Measurements from ENCODE around the gene PDE4D.

Gene PDE4D

GRCh38 chr5:59361454-59361853 is 532.1 kb downstream of the PDE4D start:
- TF ChIP-seq CTCF (conservative IDR thresholded peaks at IDR 0.05; ENCODE audit: low read depth, low read length): no peak
- no peak overlapping the region for H3K4me3 ChIP-seq (ENCODE audit: low read depth, low read length)
- no peak for DNase-seq (ENCODE audit: low read depth)

GRCh38 chr5:59360130-59360555 is 533.4 kb downstream of the PDE4D start:
- H3K4me3 ChIP-seq (ENCODE audit: low read depth, low read length): no peak overlapping the region
- DNase-seq (ENCODE audit: low read depth): peak; percentile 81
- TF ChIP-seq CTCF (conservative IDR thresholded peaks at IDR 0.05; ENCODE audit: low read depth, low read length): no peak

DNA sequence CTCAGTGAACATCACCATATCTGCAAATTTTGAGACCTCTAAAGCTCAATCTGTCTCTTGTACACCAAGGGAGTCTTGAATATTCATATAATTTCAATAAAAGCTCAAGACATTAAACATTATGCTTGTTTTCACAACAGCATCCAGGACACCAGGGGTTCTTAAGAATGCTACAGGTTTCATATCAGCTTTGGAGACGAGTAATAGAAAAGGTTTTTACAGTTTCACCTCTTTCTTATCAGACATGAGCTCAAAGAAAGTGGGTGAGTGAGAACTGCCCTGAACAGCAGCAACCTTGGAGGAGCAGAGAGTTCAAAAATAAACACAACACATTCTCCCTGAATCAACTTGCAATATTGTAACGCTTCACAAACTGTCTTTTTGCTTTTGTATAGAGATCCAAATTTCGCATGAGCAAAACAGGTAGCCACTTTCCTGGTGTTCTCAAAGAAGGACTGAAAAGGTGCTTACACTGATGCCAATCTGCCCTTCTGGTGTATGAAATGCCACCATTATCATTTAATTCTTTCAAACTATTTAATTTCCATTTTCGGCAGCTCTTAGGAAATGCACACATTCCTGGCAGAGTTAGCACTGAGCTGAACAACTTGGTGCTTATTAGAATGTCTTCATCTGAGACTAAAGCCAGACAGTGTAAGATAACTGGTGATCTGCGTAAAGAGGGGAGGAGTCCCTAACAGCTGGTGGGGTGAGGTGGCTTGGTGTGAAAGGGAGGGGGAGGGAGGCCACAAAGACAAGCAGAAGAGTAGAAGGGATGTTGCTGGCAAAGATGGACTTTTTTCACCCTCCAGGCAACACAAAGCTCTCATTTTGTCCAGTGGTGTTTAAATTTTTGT is 535.3 kb downstream of the PDE4D start:
- peak; percentile 97 for DNase-seq (ENCODE audit: low read depth)

DNA sequence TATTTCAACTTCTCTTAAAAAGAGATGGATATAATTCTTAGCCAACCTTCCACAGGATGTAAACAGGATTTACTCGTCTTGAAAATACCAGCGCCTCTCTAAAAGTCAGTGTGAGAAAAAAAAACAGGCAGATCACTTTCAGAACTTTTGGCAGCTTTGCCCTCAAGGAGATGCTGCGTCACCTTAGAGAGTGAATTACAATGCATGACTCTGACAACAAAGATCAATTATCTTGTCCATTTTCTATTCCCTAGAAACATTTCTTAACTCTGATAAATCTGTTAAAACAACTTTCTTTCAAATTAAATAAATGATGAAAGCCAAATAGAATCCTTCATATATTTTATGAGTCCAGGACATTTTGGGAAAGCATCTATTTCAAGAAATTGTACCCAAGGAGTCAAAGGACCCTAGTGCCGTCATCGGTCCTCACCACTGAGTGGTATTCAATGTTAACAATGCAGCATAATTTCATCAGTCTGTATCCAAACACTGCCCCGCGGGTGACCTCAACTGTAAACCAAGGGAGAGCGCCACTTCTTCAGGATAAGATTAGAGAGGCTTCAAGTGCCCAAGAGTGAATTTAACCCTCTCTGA is 536.0 kb downstream of the PDE4D start:
- peak; percentile 11 for TF ChIP-seq CTCF (conservative IDR thresholded peaks at IDR 0.05; ENCODE audit: low read depth, low read length)
- peak; percentile 91 for DNase-seq (ENCODE audit: low read depth)
- no peak overlapping the region for H3K4me3 ChIP-seq (ENCODE audit: low read depth, low read length)

More for the DNA sequence above, 535.3 kb downstream of the PDE4D start:
- H3K4me3 ChIP-seq (ENCODE audit: low read depth, low read length): peak overlapping the region; percentile 0
- no peak for TF ChIP-seq CTCF (conservative IDR thresholded peaks at IDR 0.05; ENCODE audit: low read depth, low read length)

DNA sequence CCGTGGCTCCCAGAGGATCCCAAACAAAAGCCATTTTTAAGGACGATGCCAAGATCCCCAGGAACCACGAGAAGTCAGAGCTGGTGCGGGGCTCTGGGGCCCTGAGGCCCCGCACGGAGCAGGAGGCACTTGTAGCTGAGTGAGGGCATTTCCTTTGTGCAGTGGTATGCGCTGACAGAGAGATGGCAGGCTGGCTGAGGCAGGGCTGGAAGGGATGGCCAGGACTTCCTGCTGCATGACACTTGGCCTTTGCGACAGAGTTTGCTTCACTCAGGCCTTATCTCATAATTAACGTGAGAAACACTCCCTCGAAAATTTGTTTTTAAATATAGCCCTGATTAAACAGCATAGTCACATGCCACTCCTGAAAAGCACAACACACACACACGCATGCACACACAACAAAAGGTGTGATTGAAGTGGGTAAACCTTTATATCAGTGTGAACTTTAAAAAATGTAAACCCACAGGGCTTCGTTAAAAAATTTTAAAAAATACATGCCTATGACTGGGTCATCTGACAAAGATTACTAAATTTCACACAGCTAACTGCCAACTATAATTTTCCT is 536.6 kb downstream of the PDE4D start:
- peak; percentile 42 for DNase-seq (ENCODE audit: low read depth)
- H3K4me3 ChIP-seq (ENCODE audit: low read depth, low read length): no peak overlapping the region
- TF ChIP-seq CTCF (conservative IDR thresholded peaks at IDR 0.05; ENCODE audit: low read depth, low read length): no peak

DNA sequence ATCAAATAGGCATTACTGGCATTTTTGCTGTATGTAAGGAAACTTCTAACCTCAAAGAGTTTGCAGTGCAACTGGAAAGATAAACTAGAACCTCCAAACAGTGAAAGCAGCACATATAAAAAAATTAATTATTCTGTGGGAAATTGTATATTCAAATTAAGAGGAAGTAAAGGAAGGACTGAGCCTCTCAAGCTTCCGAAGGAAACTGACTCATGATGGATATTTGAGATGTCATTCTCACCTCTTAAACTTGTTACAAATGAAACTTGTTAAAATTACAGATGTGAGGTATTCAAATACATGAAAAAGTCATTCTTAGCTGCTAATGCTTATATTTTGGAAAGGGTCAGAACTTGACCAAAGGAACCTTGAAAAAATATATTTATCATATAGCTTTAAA is 538.7 kb downstream of the PDE4D start:
- TF ChIP-seq CTCF (conservative IDR thresholded peaks at IDR 0.05; ENCODE audit: low read depth, low read length): no peak
- DNase-seq (ENCODE audit: low read depth): no peak

More for the DNA sequence above, 538.7 kb downstream of the PDE4D start:
- no peak overlapping the region for H3K4me3 ChIP-seq (ENCODE audit: low read depth, low read length)
